ENCODE results near the gene CR1.

DNA sequence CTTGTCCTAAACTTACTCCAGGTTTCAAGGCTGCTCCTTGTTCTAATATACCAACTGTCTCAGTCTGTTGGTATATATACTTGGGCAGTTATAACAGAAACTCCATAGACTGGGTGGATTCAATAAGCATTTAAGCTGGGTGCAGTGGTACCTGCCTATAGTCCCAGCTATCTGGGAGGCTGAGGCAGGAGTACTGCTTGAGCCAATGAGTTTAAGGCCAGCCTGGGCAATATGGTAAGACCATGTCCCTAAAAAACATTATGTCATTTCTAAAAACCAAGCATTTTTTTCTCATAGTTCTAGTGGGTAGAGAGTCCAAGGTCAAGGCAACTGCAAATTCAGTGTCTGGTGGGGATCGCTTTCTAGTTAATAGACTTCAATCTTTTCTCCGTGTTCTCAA, 131.5 kb downstream of the CR1 start:
- TF ChIP-seq, protein P1, sequence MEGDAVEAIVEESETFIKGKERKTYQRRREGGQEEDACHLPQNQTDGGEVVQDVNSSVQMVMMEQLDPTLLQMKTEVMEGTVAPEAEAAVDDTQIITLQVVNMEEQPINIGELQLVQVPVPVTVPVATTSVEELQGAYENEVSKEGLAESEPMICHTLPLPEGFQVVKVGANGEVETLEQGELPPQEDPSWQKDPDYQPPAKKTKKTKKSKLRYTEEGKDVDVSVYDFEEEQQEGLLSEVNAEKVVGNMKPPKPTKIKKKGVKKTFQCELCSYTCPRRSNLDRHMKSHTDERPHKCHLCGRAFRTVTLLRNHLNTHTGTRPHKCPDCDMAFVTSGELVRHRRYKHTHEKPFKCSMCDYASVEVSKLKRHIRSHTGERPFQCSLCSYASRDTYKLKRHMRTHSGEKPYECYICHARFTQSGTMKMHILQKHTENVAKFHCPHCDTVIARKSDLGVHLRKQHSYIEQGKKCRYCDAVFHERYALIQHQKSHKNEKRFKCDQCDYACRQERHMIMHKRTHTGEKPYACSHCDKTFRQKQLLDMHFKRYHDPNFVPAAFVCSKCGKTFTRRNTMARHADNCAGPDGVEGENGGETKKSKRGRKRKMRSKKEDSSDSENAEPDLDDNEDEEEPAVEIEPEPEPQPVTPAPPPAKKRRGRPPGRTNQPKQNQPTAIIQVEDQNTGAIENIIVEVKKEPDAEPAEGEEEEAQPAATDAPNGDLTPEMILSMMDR (IDR thresholded peaks at IDR 0.05; ENCODE audit: low read depth, low read length): no peak
- no peak for TF ChIP-seq EZH2phosphoT487 (IDR thresholded peaks at IDR 0.05; ENCODE audit: low read depth)

All from OCI-LY3 (cell line).